IMR-90 (cell line): ENCODE data around the gene MIEF2. TPM values are rescaled to one million over a fixed set of nuclear protein-coding genes. Genes with fewer than 3 reads are reported as not detected.

Source experiments
- ATAC-seq: fragments of 200-7000 bp; cut with Tn5 transposase; 2 replicates; pipeline ENCODE4 v1.9.1; 2020; ENCODE audit warnings: low read depth, mild to moderate bottlenecking, moderate library complexity
- Bru-seq: library from RNA; stranded (reverse); fragments of 400-500 nt; gene quantifications from one replicate; lab custom pipeline; 2021; lab: Mats Ljungman, UMichigan
- BruChase-seq, 2 experiments: library from RNA; stranded (reverse); fragments of 400-500 nt; gene quantifications; one replicate each; lab custom pipeline; 2021; lab: Mats Ljungman, UMichigan
- BruUV-seq: library from RNA; stranded (reverse); fragments of 400-500 nt; replicated peaks from 2 replicates; lab custom pipeline; 2021; lab: Mats Ljungman, UMichigan
- CTCF ChIA-PET: fragments of 300-600 bp; formaldehyde crosslinking; extraction: SDS; loops from one replicate; lab custom pipeline; 2021; ENCODE audit warnings: antibody characterized with exemption; lab: Yijun Ruan, JAX
- POLR2A ChIA-PET: fragments of 300-600 bp; sonication (Branson Sonifier 250); formaldehyde crosslinking; loops from one replicate; lab custom pipeline; 2022; ENCODE audit warnings: antibody characterized with exemption; ENCODE audit not compliant: unreplicated experiment; lab: Charles Lee
- DNase-seq: peaks from one replicate; pipeline ENCODE4 v3.0.0; 2013
- H2AFZ ChIP-seq: replicated peaks from 2 replicates; pipeline ENCODE3; 2013; ENCODE audit warnings: low read length, mild to moderate bottlenecking; ENCODE audit not compliant: poor library complexity
- H2AK5ac ChIP-seq: 2 replicates; pipeline ENCODE4 v1.6.1; 2013; ENCODE audit warnings: low read depth, low read length, inconsistent platforms
- H2AK9ac ChIP-seq: replicated peaks from 2 replicates; pipeline ENCODE3; 2013; ENCODE audit warnings: mild to moderate bottlenecking, low read depth, low read length, moderate library complexity; ENCODE audit not compliant: poor library complexity
- H2BK120ac ChIP-seq: 2 replicates; pipeline ENCODE4 v1.6.1; 2013; ENCODE audit warnings: low read depth, low read length, inconsistent platforms
- H2BK15ac ChIP-seq: 3 replicates; pipeline ENCODE4 v1.6.1; 2013; ENCODE audit warnings: low read depth, low read length, inconsistent platforms
- H2BK20ac ChIP-seq: 2 replicates; pipeline ENCODE4 v1.6.1; 2013; ENCODE audit warnings: low read depth, mild to moderate bottlenecking, inconsistent platforms, low read length, moderate library complexity
- H2BK5ac ChIP-seq: 2 replicates; pipeline ENCODE4 v1.6.1; 2013; ENCODE audit warnings: mild to moderate bottlenecking, low read depth, low read length, inconsistent platforms; ENCODE audit not compliant: poor library complexity, severe bottlenecking
- H3K14ac ChIP-seq: replicated peaks from 2 replicates; pipeline ENCODE4 v1.6.1; 2013; ENCODE audit warnings: low read depth, low read length, inconsistent platforms
- H3K18ac ChIP-seq: 2 replicates; pipeline ENCODE4 v1.6.1; 2013; ENCODE audit warnings: low read depth, low read length, control low read depth
- H3K23ac ChIP-seq: 2 replicates; pipeline ENCODE4 v1.6.1; 2013; ENCODE audit warnings: low read depth, low read length, inconsistent platforms
- H3K27ac ChIP-seq: 2 replicates; pipeline ENCODE4 v1.5.1; 2013; ENCODE audit warnings: mild to moderate bottlenecking, control low read depth, low read length; ENCODE audit not compliant: insufficient read depth
- H3K27me3 ChIP-seq: 2 replicates; pipeline ENCODE4 v1.6.1; 2013; ENCODE audit warnings: low read length; ENCODE audit not compliant: control insufficient read depth, insufficient read depth
- H3K36me3 ChIP-seq: 2 replicates; pipeline ENCODE4 v1.6.1; 2013; ENCODE audit warnings: low read length, mixed read lengths; ENCODE audit not compliant: control insufficient read depth, insufficient read depth
- H3K4ac ChIP-seq: 2 replicates; pipeline ENCODE4 v1.6.1; 2013; ENCODE audit warnings: low read depth, low read length, inconsistent platforms
- H3K4me1 ChIP-seq: 2 replicates; pipeline ENCODE4 v1.6.1; 2013; ENCODE audit warnings: low read length, mixed read lengths; ENCODE audit not compliant: control insufficient read depth, insufficient read depth
- H3K4me2 ChIP-seq: 2 replicates; pipeline ENCODE4 v1.6.1; 2013; ENCODE audit warnings: low read depth, mild to moderate bottlenecking, control low read depth, low read length, moderate library complexity
- H3K4me3 ChIP-seq: 2 replicates; pipeline ENCODE4 v1.5.1; 2013; ENCODE audit warnings: low read depth, mild to moderate bottlenecking, control low read depth, low read length, moderate library complexity; ENCODE audit not compliant: insufficient read depth
- H3K56ac ChIP-seq: 2 replicates; pipeline ENCODE4 v1.6.1; 2013; ENCODE audit warnings: low read length, inconsistent platforms; ENCODE audit not compliant: insufficient read depth; ENCODE audit errors: extremely low read depth
- H3K79me1 ChIP-seq, 2 experiments: 2 replicates each; pipeline ENCODE4 v1.6.1; 2013; ENCODE audit warnings: low read length in 2 of 2, inconsistent platforms in 1 of 2, low read depth in 1 of 2
- H3K9ac ChIP-seq: 2 replicates; pipeline ENCODE4 v1.6.1; 2013; ENCODE audit warnings: low read depth, low read length, control low read depth
- H3K9me1 ChIP-seq: 2 replicates; pipeline ENCODE4 v1.6.1; 2013; ENCODE audit warnings: low read length, inconsistent platforms; ENCODE audit not compliant: insufficient read depth
- H3K9me3 ChIP-seq: 2 replicates; pipeline ENCODE4 v1.6.1; 2013; ENCODE audit warnings: low read length; ENCODE audit not compliant: control insufficient read depth, insufficient read depth
- H4K20me1 ChIP-seq: 2 replicates; pipeline ENCODE4 v1.6.1; 2013; ENCODE audit warnings: low read length, inconsistent platforms; ENCODE audit not compliant: insufficient read depth
- H4K5ac ChIP-seq: 2 replicates; pipeline ENCODE4 v1.6.1; 2013; ENCODE audit warnings: mild to moderate bottlenecking, low read depth, low read length, control low read depth
- H4K8ac ChIP-seq, 2 experiments: 2 replicates each; pipeline ENCODE4 v1.6.1; 2013; ENCODE audit warnings: low read depth in 2 of 2, low read length in 2 of 2, control low read depth in 1 of 2, inconsistent platforms in 1 of 2
- H4K91ac ChIP-seq: 2 replicates; pipeline ENCODE4 v1.6.1; 2013; ENCODE audit warnings: low read depth, low read length, inconsistent platforms; ENCODE audit not compliant: insufficient read depth
- MAZ ChIP-seq: IDR thresholded peaks from 2 replicates; pipeline ENCODE4 v1.6.1; 2012; ENCODE audit warnings: low read depth, mild to moderate bottlenecking, low read length, improper control_type of control experiment, moderate library complexity, borderline replicate concordance
- MXI1 ChIP-seq: IDR thresholded peaks from 2 replicates; pipeline ENCODE4 v1.6.1; 2012; ENCODE audit warnings: low read depth, mild to moderate bottlenecking, low read length, moderate library complexity, borderline replicate concordance
- NFE2L2 ChIP-seq: fragments of 150-350 bp; IDR thresholded peaks from 2 replicates; pipeline ENCODE4 v1.6.1; 2016; ENCODE audit warnings: low read depth, mild to moderate bottlenecking, low read length
- WGBS, 2 experiments: methylation state at CpG; one replicate each; pipeline versions ENCODE4 v1.1.5 to v1.1.7; 2013; ENCODE audit warnings: missing lambda C conversion rate in 2 of 2; ENCODE audit not compliant: insufficient read length in 1 of 2; ENCODE audit errors: extremely low coverage in 2 of 2; 5-methylcytosine and 5-hydroxymethylcytosine counted together
- dilution Hi-C: fragments of 300-500 bp; cut with HindIII; formaldehyde crosslinking; loops from one replicate; pipeline ENCODE4 v1.14.3; 2018; ENCODE audit warnings: low sequenced_read_pairs; ENCODE audit not compliant: unreplicated experiment
- in situ Hi-C: fragments of 300-500 bp; cut with MboI; formaldehyde crosslinking; loops from 3 replicates; pipeline ENCODE4 v1.14.3; 2019; ENCODE audit warnings: low sequenced_read_pairs, inconsistent platforms, mixed read lengths
- intact Hi-C: fragments of 100-400 bp; cut with micrococcal nuclease; formaldehyde crosslinking; loops from 2 replicates; pipeline ENCODE4 v1.10.0; 2022
- long read RNA-seq: library from polyadenylated mRNA; unstranded; transcript quantifications from one replicate; pipeline ENCODE4 v2.0.0, GENCODE V29; 2021; ENCODE audit not compliant: unreplicated experiment
- polyA plus RNA-seq, 3 experiments: library from polyadenylated mRNA; depleted of rRNA; stranded (reverse); fragments of >200 nt; gene quantifications; 2 replicates each; pipeline ENCODE4 v1.2.3, GENCODE V29; 2012; ENCODE audit warnings: low replicate concordance in 1 of 3
- total RNA-seq: library from RNA; depleted of rRNA; stranded (reverse); fragments of >200 nt; gene quantifications from 2 replicates; pipeline ENCODE4 v1.2.3, GENCODE V29; 2012; rRNA removed
- TF ChIP-seq, protein P1 (sequence below): fragments of 150-350 bp; IDR thresholded peaks from 2 replicates; pipeline ENCODE4 v1.6.1; 2017; ENCODE audit warnings: mild to moderate bottlenecking, antibody characterized with exemption, low read length, low read depth

MIEF2 gene
- total RNA-seq: 9.1 and 12.2 TPM in 2 replicates
- 20.7 and 26.6 TPM in 2 replicates for polyA plus RNA-seq (2012; rRNA removed)
- 17.9 and 19.8 TPM in 2 replicates for polyA plus RNA-seq (2012; cell fraction: cytosol; rRNA removed)
- polyA plus RNA-seq (2012; cell fraction: nucleus; rRNA removed; ENCODE audit: low replicate concordance): 32.6 and 84.0 TPM in 2 replicates
- Bru-seq, nascent RNA: percentile 44 among the genes with signal in this experiment
- BruChase-seq, experiment 1, labeled RNA remaining after a 6-hour chase: percentile 47 among the genes with signal in this experiment
- BruChase-seq, experiment 2, labeled RNA remaining after a 2-hour chase: percentile 51 among the genes with signal in this experiment
- long read RNA-seq, transcript MIEF2-201 (4 exons, 3,364 nt): major isoform, 22 of 33 reads
- long read RNA-seq, partial matches to known transcripts: 3 of 33 reads
- long read RNA-seq, other reads (novel, unspliced or antisense): 3 of 33 reads

DNA sequence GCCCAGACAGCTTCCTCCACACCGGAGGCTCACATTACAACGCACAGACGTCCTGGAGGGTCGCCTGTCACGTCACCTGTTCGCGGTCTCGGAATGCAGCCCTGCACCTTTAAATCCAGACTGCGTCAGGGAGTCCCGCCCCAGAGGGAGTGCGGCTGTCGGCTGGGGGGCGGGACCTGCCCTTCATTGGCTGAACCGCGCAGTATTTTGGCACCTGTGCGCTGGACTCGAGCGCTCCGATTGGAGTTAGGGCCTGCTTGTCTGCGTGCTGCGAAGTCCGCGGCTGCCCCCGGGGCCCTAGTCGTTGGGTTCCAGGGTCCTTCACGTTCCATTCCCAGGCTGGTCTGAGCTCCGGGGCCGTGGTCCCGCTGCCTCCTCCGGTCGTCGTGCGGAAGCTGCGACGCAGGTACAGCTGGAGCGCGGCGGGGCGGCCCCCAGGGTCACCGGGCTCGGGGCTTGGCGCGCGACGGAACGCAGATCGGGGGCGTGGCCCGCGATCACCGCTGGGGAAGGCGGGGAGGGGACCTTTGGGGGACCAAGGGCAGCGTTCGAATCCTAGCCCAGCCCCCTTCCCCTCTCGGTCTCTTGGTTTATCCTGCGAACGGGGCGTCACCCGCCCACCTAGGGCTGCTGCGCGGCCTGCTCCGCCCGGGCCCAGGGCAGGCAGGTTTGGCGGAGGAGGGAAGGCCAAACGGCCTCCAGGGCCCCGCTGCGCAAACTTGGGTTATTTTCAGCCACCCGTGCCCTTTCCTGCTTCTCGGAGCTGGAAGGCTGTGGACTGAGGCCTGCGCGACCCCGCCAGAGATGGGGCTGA is at the start of gene MIEF2:
MIEF2 (plus strand) TSS at position 331 of the 814 bp plus-strand sequence. CDS start 2,059 bp downstream, outside the sequence.
- H2AFZ ChIP-seq: peak within 1 kb of the TSS; percentile 95
- H2AK5ac ChIP-seq: peak within 1 kb of the TSS; percentile 85
- CTCF ChIA-PET: interaction anchor here (0.5 to 0.6 kb wide), 2 partner anchors 8 to 1962 kb away, joined by 6 to 7 read pairs; no protein-coding TSS in a partner anchor
- ATAC-seq (peak; percentile 83), DNase-seq (peak; percentile 91)
- BruUV-seq: no TSS peak
- H2BK15ac ChIP-seq: no peak within 1 kb of the TSS
- H4K8ac ChIP-seq: peak within 1 kb of the TSS; percentile 24 to 91; a peak in 3 of 4 replicates
- POLR2A ChIA-PET: no interaction called here
- in situ Hi-C loops: no loop called here
- peak within 1 kb of the TSS; percentile 1 for H3K18ac ChIP-seq
- H3K23ac ChIP-seq: peak within 1 kb of the TSS; percentile 86
- H3K14ac ChIP-seq: peak within 1 kb of the TSS; percentile 92
- peak within 1 kb of the TSS; percentile 95 for H2AK9ac ChIP-seq
- peaks cover 18% of the 10 kb centered on the region for H3K4me1 ChIP-seq
- peak within 1 kb of the TSS; percentile 74 for H3K9ac ChIP-seq
- H4K91ac ChIP-seq: peak within 1 kb of the TSS; percentile 56
- H3K9me1 ChIP-seq: peaks cover 12% of the 10 kb centered on the region; the same call in 1 of the 2 replicates
- peak within 1 kb of the TSS; percentile 75 for H3K4me3 ChIP-seq
- intact Hi-C loops: no loop called here
- no peak within 1 kb of the TSS for H2BK20ac ChIP-seq
- H4K20me1 ChIP-seq: peaks cover 22% of the 10 kb centered on the region
- TF ChIP-seq MXI1 (peak; percentile 40; the same call in 1 of the 2 replicates), MAZ (0 out of 2 replicates have a peak, but pooled peaks have one; percentile 38), NFE2L2 (no peak)
- TF ChIP-seq, protein P1, sequence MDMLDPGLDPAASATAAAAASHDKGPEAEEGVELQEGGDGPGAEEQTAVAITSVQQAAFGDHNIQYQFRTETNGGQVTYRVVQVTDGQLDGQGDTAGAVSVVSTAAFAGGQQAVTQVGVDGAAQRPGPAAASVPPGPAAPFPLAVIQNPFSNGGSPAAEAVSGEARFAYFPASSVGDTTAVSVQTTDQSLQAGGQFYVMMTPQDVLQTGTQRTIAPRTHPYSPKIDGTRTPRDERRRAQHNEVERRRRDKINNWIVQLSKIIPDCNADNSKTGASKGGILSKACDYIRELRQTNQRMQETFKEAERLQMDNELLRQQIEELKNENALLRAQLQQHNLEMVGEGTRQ: peak; percentile 49; the same call in 1 of the 2 replicates
- H3K56ac ChIP-seq: peak within 1 kb of the TSS; percentile 57; the same call in 1 of the 2 replicates
- peak within 1 kb of the TSS; percentile 71 for H3K27ac ChIP-seq
- peaks cover 25 to 72% of the 10 kb centered on the region in 2 experiments for H3K79me1 ChIP-seq
- no peaks in the 10 kb centered on the region for H3K27me3 ChIP-seq
- H3K36me3 ChIP-seq: peaks cover 34% of the 10 kb centered on the region
- peak within 1 kb of the TSS; percentile 77 for H2BK5ac ChIP-seq
- peak within 1 kb of the TSS; percentile 93 for H3K4me2 ChIP-seq
- dilution Hi-C loops: no loop called here
- peak within 1 kb of the TSS; percentile 58 for H2BK120ac ChIP-seq
- WGBS, 2 experiments: 2% methylated on average over 42 of the region's 72 CpGs; no CpG with 5 or more reads in 1 of the 2 experiments
- H3K9me3 ChIP-seq: no peaks in the 10 kb centered on the region
- peak within 1 kb of the TSS; percentile 76 for H3K4ac ChIP-seq
- peak within 1 kb of the TSS; percentile 72; the same call in 1 of the 2 replicates for H4K5ac ChIP-seq
